Ramos (cell line): ENCODE results near the gene FRMD4A.

Experiments used
- in situ Hi-C: fragments of 300-500 bp; cut with MboI; formaldehyde crosslinking; loops from one replicate; pipeline ENCODE4 v1.14.3; 2022; ENCODE audit warnings: low sequenced_read_pairs; ENCODE audit not compliant: unreplicated experiment

The FRMD4A gene

DNA sequence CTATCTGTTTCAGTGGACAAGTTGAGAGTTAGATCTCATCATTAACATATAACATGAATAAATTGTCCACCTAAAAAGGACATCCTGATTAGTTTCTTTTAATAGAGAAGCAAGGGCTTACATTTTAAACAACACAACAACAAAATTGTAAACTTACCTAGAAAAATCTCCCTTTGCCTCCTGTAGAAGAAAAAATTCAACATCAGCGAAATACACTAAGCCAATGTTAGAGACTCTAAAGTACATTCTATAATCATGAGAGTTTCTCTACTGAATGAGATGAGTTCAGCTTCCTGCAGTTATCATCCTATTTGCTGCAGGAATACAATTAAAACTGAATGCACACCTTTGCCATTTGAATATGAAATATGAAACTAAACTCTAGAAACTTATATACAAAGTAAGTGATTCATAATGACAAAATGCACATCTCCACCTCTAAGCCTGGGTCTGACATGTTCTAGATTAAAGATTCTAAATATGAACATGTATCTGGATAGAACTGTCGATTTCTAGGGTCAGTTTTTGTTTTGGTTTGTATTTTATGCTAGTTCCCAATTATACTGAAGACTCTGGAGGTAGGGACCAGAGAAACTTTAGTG is 569.1 kb downstream of the FRMD4A start:
- in situ Hi-C loops: no loop called here

DNA sequence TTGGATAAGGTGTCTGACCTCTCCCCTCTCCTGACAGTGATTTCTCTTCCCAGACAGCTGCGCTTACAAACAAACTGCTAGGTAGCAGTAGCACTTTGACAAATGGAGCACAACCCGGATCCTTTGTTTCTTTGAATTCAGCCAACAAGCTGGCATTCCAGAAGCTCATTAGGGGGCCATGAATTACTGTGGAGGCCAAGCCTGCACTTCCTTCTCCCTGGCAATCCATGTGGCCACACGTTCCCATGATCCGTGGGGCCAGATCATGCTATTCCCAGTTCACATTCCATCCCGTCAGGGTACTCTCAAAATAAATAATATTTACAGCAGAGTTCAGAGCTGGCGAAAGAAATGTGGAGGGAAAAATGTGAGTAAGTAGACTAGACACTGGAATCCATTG is 571.6 kb downstream of the FRMD4A start:
- in situ Hi-C loops: no loop called here

DNA sequence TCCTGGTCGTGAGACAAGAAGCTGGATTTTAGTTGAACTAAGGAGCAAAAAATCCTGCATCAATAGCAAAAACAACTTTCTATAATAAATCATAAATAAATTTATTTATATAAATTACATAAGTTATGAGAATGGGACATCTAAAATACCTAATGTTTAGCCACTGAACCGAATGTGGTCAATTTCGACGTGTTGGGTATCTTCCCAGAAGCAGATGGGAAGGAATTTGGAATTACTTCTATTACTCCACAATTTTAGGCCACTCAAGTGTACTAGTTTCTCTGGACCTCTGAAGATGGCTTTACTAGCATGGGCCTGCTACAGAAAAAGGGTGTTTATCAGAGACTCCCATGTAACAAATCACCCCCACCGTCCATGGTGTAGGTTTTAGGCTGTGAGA is 572.0 kb downstream of the FRMD4A start:
- in situ Hi-C loops: no loop called here

DNA sequence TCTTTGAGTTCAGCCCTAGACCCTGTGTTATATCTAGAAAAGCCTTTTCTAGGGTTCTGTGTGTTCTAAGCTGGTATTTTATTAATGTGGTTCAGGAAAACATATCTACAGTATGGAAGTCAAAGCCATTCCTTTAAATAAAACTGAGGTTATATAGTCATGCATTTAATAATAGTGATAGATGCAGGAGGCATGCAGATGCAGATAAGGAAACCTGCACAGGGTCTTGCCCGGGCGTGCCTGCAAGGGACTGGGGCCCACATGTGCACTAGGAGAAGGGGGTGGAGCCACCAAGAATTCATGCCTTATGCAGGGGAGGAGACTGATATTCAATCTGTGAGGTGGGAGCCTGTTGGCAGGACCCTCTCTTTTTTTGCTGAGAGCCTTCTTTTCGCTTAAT is 572.4 kb downstream of the FRMD4A start:
- in situ Hi-C loops: no loop called here

DNA sequence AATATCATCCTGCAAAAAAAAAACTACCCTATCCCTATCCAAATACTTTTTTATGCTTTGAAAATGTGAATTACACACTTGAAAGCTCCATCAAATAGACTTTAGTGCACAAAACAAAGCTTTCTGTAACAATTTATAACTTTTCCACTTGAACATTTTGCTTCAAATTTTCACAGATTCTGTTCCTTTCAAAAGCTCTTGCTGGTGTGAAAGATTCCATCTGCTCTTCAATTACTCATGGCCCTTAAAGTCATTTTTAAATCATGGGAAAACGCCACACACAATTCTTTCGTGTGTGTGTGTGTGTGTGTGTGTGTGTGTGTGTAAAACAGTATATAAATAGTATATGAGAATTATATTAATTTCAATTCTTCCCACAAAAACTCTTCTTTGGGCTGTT is 576.4 kb downstream of the FRMD4A start:
- in situ Hi-C loops: no loop called here

DNA sequence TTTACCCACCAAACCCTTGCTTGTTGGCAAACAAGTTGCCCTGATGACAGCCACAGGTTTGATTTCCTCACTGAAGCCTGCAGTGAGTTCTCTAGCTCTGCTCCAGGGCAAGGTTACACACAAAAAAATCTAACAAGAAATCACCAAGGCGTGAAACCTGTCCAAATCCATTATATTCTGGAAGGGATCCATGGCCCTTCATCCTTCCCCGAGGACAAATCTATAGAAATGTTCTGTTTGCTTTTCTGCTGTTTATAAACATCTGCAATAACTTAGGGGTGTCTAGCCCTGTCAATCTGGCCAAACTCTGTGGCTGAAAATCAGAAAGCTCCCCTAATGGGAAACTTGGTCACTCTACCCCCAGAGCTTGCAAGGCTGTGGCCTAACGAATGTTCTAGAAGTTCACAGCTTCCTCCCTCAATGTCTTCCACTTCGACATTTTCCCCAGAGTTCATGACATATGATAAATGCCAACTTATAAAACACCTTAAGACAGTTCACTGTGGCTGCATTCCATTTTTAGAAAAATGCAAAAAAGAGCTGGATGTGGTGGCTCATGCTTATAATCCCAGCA is 579.4 kb downstream of the FRMD4A start:
- in situ Hi-C loops: no loop called here

DNA sequence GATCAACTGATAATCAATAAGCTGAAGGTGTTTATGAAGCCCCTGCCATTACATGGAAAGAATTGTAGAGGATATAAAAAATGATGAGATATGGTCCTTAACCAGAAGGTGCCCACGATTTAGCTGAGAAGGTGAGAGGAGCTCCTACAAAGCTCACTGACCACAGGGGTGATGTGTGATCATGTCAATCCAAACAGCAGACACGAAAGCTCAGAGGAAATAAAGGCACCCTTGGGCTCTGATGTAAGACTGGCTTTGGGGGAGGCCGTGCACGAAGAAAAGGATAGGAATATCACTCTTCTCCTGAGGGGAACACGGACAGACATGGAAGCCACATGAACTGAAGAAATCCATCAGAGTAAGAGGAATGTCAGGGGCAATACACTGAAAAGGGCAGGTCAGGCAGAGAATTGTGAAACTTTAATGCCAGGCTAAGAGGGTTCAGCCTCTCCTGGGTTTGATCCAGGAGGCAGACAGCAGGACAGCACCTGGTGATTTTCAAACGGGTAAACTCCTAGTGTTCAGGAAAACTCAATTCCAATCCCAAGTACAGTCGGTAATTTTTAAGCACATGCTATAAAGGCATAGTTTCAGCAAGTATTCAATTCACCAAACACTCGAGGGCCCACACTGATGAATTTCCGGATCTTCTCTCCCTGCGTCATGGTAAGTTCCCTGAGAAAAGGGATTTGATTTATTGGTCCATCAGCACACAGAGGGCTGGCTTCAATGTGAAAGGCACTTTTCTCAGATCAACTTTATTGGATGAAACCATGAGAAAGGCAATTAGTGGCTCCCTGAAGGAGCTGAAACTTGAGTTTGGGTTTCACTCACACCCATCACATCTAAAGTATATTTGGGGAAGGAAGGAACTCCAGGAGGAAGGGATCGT is 580.2 kb downstream of the FRMD4A start:
- in situ Hi-C loops: no loop called here

DNA sequence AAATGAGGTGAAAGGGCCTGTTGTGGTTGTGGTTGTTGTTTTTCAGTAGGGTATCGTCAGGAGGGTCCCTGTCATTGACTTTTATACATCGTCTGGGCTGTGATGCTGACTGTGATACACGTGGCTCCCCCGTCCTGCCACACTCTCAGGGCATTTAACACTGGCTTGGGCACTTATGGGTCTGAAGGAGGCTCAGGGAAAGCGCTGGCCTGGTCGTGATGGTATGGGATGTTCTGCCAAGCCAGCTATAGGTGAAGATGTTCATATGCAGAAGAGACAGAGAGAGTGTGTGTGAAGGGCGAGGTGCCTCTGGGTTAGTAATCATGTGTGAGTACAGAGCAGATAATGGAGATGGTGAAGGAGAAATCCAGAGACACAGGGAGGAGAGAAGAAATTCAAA is 585.5 kb downstream of the FRMD4A start:
- in situ Hi-C loops: no loop called here

DNA sequence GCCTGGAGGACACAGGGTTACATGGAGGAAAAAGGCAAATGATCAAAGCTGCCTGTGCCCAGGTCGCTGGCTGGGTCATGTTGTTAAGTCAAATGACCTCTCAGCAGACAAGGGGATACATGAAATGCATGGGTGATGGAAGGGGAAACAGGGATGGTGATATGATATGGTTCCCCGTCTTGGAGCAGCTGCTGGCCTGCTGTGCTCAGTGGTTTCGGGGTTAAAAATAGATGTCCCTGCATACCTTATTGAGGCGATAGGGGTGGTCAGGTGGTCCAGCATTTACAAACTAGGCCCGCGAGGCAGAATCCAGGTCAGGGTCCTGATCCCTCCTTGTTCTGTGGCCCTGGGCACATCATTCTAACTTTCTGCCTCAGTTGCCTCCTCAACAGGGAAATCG is 586.8 kb downstream of the FRMD4A start:
- in situ Hi-C loops: no loop called here

DNA sequence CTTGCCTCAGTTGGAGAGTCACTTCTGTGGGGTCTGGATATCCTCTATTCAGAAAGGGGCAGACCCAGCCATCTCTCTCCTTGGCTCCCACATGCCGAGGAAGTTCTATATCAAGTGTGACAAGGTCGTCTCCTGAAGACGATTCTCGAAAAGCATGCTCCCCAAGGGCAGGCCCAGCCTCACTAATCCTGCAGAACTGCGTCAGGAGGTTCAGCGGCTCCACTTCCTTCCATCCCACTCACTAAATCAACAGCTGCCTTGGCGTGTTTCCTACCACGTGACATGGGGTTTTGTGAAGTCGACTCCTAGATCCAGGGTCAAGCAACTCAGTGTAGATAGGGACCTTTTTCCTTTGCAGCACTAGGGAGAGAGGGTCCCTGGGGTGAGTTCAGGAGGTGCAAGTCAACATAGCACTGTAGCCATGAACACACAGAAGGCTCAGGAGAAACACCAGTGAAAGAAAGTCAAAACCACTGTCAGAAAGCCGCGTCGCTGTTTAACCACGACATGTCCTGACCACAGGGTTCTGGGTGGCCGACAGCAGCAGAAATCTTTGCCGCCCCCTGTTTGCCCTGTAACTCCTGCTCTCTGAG is 587.5 kb downstream of the FRMD4A start:
- in situ Hi-C loops: no loop called here

DNA sequence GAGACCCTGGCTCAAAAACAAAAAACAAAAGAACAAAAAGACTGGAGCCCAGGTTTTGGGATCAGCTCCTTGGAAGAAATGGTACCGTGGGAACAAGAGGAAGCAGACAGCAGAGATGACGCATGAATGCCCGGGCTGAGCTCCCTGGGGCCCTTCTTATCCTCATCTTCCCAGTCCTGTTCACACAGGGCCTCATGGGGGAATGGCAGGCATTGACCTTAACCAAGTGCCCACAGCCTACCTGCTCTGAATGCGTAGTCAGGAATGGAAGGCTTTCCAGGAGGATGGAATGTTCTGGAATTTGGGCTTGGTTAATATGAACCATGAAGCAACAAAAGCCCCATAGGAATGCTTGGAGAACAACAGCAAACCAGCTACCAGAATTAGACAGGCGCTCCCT is 589.3 kb downstream of the FRMD4A start:
- in situ Hi-C loops: no loop called here

DNA sequence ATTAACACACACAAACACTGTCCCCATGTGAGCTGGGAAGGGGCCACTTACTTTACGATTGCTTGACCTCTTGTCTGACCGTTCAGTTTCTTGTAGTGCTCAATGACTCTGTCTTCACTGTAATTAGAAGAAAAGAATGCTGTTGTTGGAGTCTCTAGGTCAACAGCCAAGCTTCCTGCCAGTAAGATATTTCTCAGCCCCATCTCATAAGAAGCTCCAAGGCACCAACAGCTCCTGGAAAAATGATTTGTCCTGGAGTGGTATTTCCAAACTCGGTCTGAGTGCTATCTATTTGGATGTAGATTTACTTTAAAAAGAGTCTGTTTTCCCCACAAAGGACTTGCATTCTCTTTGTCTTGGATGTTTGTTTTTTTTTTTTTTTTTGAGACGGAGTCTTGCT is 590.3 kb downstream of the FRMD4A start:
- in situ Hi-C loops: no loop called here

DNA sequence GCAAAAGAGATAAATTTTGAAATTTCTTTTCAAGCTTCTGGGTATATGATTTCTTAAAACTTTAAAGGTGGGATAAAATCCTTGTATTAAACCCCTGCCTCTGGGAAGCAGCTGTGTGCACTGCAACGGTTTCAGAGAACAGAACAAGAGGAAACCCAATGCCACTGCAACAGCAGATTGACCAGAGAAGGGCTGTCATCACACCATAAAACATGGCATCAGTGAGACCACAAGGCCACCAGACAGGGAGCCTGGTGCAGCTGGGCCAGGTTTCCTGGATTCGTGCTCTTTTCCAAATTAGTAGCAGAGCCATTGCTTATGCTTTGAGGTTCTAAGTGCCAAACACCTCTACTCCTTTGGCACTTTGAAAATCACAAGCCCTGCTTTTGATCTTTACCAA is 591.5 kb downstream of the FRMD4A start:
- in situ Hi-C loops: no loop called here

DNA sequence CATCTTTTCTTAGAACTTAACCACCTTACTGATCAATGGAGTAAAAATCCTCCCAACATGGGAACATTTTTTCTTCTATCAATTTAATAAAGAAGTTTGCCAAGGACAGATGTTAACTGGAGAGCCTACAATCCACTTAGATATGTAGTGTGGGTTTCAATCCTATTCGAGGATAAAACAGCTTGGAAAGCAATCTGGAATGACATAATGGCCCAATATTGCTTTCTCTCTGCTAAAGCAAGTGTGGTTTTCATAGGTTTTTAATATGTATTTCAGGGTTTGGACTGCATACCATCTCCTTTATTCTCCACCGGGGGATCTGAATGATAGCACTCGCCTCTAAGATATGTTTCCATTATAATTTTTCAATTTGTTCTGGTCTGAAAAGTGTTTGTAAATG is 594.2 kb downstream of the FRMD4A start:
- in situ Hi-C loops: no loop called here

DNA sequence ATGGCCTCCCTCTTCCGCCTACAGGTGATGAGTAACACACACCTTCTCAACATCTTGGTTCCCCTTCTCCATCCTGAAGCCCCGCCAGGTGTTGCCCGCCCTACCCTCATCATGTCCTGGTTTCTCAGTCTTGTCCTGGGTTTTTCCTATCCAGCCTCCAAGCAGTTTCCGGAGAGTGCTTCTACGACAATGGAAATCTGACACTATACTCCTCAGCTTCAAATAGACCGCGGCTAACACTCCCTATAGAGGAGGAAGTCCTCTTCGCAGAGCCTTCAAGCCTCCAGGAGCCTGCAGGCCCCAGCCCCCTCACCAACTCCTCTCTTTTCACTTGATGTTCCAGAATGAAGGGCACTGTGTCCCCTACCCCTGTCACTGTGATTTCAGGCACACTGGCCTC is 596.6 kb downstream of the FRMD4A start:
- in situ Hi-C loops: no loop called here

DNA sequence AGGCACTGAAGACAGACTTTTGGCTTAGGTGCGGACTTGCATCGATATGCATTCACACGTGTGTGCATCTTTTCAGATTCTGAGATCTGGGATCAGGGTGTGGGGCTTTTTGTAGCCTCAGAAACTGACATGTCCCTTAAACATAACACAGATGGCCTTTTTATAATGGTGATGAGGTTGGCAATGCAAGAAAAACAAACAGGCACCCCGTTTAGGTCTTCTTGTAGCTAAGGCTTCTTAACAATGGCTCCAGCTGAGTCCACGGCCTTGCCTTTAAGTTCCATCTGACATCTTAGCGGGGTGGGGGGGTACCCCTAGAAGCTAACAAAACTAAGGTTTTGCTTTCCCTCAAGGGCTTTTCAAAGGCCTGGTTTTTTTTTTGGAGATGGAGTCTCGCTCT is 597.7 kb downstream of the FRMD4A start:
- in situ Hi-C loops: no loop called here

DNA sequence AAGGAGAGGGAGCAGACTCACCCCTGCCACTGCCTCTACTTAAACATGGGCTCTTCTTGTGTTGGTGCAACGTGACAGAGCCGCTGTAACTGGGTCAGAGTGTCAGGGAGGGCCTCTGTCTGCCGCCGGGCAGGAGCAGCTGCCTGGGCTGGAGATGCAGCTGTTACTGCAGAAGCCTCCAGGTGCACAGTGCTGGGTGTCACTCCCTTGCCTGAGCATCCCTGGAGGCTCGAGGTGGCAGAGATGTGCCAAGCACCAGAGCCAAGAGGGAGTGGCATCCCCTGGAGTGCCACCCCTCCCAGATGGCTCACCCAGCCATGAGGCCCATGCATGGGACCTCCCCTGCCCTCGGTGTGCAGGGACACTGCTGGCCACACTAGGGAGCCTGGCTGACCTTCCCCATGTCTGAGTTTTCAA is 598.3 kb downstream of the FRMD4A start:
- in situ Hi-C loops: no loop called here

DNA sequence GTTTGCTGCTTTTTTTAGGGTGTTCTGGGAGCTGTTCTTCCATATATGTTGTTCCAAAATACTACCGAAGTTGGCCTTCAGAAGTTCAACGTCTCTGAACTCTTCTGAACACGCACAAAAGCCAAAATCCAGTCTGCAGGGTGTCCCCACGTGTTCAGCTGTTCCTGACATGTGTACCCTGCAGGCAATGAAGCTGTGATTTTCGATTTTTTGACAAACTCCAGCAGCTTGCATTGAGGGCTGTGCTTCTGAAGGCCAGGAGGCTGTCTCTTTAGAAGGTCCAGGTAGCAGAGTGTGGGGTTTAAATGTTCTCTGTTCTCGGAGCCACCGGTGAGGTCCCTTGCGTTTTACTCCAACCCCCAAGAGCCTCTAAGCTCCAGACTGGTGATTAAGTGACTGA is 598.9 kb downstream of the FRMD4A start:
- in situ Hi-C loops: no loop called here

DNA sequence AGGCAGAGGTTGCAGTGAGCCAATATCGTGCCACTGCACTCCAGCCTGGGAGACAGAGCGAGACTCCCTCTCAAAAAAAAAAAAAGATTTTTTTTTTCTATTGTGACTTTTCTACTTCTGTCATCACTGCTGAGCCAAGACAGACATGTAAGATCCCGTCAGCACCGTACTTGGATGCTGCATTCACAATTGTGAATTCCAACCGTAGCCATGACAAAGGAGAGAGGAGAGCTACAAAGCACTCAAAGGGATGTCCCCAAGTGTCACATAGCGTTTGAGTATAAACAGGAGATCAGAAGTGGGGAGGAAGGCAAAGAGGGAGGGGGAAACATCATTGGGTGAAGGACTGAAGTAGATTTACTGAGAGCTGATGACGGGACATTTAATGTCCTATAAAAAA is 599.8 kb downstream of the FRMD4A start:
- in situ Hi-C loops: no loop called here

DNA sequence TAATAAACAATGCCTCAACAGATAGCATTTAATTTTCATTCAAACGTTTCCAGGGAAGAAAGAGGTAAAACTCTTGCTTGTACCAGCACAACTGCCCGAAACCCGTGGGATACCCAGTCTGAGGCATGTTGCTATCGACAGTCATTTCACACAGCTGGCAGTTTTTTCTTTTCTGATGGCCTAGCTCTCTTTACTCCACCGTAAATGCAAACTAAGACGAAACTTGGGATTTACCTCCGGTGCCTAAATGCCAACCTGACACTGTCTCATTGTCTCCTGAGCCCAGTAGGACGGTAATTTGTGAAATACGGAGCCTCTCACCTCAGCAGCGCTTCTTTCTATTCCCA is 600.4 kb downstream of the FRMD4A start:
- in situ Hi-C loops: no loop called here

DNA sequence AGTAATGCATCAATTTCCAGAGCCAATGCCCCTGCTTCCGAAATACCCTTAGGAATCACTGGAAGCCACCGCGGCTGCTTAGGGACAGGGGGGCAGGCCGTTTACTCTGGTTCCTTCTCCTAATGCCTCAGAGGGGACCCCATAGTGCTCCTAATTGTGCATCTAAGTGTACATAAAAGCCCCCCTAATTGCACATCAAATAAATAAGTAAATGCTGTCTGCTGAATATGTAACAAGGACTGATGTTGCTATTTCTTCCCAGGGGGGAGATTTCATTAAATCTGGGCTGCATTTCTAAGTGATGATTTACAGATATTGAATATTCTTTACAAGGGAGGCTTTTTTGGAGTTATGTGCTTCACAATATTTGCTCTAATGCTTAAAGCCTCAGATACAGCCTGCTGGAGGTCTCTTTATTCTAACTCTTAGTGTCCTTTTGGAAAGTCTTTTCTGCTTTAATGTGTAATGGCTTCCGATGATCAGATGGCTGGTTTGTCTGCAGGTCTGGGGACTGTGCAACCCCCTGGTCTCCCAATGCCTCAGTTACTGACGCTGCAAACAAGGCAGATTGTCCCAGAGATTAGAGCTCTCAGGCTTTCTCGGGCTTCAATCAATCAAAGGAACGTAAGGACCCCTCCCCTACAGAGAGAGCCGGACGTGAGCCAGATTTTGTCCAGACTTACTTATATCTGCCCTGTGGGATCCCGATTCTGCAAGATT is 601.0 kb downstream of the FRMD4A start:
- in situ Hi-C loops: no loop called here
